Measurements from ENCODE around the gene ANKRD63. TPM values are rescaled to one million over a fixed set of nuclear protein-coding genes. Genes with fewer than 3 reads are reported as not detected.

ANKRD63 gene
- polyA plus RNA-seq, 3 donors, result not detected

GRCh38 chr15:40277471-40277870 is 5.4 kb downstream of the ANKRD63 start:
- peak overlapping the region; percentile 64 for H3K4me2 ChIP-seq (replicated peaks; ENCODE audit: extremely low read depth, low read length, poor library complexity, severe bottlenecking)
- TF ChIP-seq CTCF (IDR thresholded peaks at IDR 0.05), result no peak
- peak; percentile 42 to 78 (median 71) for DNase-seq
- H3K4me1 ChIP-seq (ENCODE audit: control insufficient read depth in 1 of 2, insufficient read depth in 2 of 2, low read length in 2 of 2), result peaks cover 52 to 66% of the 10 kb centered on the region in 2 donors
- no peaks in the 10 kb centered on the region for H4K20me1 ChIP-seq (ENCODE audit: insufficient read depth, low read length)
- H3K27me3 ChIP-seq (ENCODE audit: control insufficient read depth in 2 of 2, insufficient read depth in 2 of 2, low read length in 2 of 2), result peaks cover 9 to 18% of the 10 kb centered on the region in 2 donors
- Mint-ChIP-seq H3K27me3 (ENCODE audit: low read depth in 3 of 3) (peaks cover 23 to 37% (median 36%) of the 10 kb centered on the region in 3 donors), H3K27ac (peak overlapping the region in 3 of 7 donors; percentile 21 to 82 (median 65)), H3K9me3 (peaks cover 0 to 5% (median 0%) of the 10 kb centered on the region in 7 donors), H3K36me3 (peaks cover 0 to 1% of the 10 kb centered on the region in 2 donors), H3K4me1 (peaks cover 44% of the 10 kb centered on the region), H3K4me3 (peak overlapping the region; percentile 66 to 87)
- no peaks in the 10 kb centered on the region for H3K79me2 ChIP-seq (ENCODE audit: insufficient read depth, low read length)
- H3K36me3 ChIP-seq (replicated peaks in 1 of 2; ENCODE audit: control insufficient read depth in 1 of 2, insufficient read depth in 2 of 2, low read length in 2 of 2), result no peaks in the 10 kb centered on the region
- H3K9ac ChIP-seq (ENCODE audit: insufficient read depth, low read length, poor library complexity, severe bottlenecking), result peak overlapping the region; percentile 13
- H2AFZ ChIP-seq (ENCODE audit: insufficient read depth, low read depth, low read length, poor library complexity, severe bottlenecking), result peak overlapping the region; percentile 36
- 10% methylated on average over 2 of the region's 16 CpGs for WGBS (ENCODE audit: insufficient coverage)
- no peaks in the 10 kb centered on the region for H3K9me3 ChIP-seq (replicated peaks in 1 of 2; ENCODE audit: control insufficient read depth in 1 of 2, insufficient read depth in 1 of 2, low read length in 2 of 2)
- no peak overlapping the region for H3K27ac ChIP-seq (ENCODE audit: low read depth in 1 of 2, low read length in 2 of 2)
- intact Hi-C loops (cut with micrococcal nuclease), result loop anchor here (5.0 to 10.0 kb wide), 5 partner anchors 35 to 493 kb away; partner anchors contain the start of gene FSIP1 (in 1 of the 2)
- H3K4me3 ChIP-seq (replicated peaks in 1 of 3; ENCODE audit: low read depth in 2 of 3, low read length in 3 of 3), result peak overlapping the region in 2 of 3 experiments; percentile 11 to 60

GRCh38 chr15:40276927-40277326 is 5.9 kb downstream of the ANKRD63 start:
- Histone ChIP-seq H3K27ac (ENCODE audit: low read depth in 1 of 2, low read length in 2 of 2) (no peak overlapping the region), H3K4me1 (ENCODE audit: control insufficient read depth in 1 of 2, insufficient read depth in 2 of 2, low read length in 2 of 2) (peaks cover 52 to 61% of the 10 kb centered on the region in 2 donors), H3K9ac (ENCODE audit: insufficient read depth, low read length, poor library complexity, severe bottlenecking) (no peak overlapping the region), H3K4me3 (replicated peaks in 1 of 3; ENCODE audit: low read depth in 2 of 3, low read length in 3 of 3) (peak overlapping the region in 1 of 3 experiments; percentile 60), H3K4me2 (replicated peaks; ENCODE audit: extremely low read depth, low read length, poor library complexity, severe bottlenecking) (peak overlapping the region; percentile 64), H3K79me2 (ENCODE audit: insufficient read depth, low read length) (no peaks in the 10 kb centered on the region), H3K9me3 (replicated peaks in 1 of 2; ENCODE audit: control insufficient read depth in 1 of 2, insufficient read depth in 1 of 2, low read length in 2 of 2) (no peaks in the 10 kb centered on the region), H2AFZ (ENCODE audit: insufficient read depth, low read depth, low read length, poor library complexity, severe bottlenecking) (peak overlapping the region; percentile 36), H3K27me3 (ENCODE audit: control insufficient read depth in 2 of 2, insufficient read depth in 2 of 2, low read length in 2 of 2) (peaks cover 9 to 18% of the 10 kb centered on the region in 2 donors), H3K36me3 (replicated peaks in 1 of 2; ENCODE audit: control insufficient read depth in 1 of 2, insufficient read depth in 2 of 2, low read length in 2 of 2) (no peaks in the 10 kb centered on the region), H4K20me1 (ENCODE audit: insufficient read depth, low read length) (no peaks in the 10 kb centered on the region)
- TF ChIP-seq CTCF (IDR thresholded peaks at IDR 0.05), result no peak
- H3K27me3 Mint-ChIP-seq (ENCODE audit: low read depth in 3 of 3), result peaks cover 23 to 37% (median 32%) of the 10 kb centered on the region in 3 donors
- H3K4me1 Mint-ChIP-seq, result peaks cover 44% of the 10 kb centered on the region
- DNase-seq, result no peak
- intact Hi-C loops (cut with micrococcal nuclease), result loop anchor here (5.0 to 10.0 kb wide), 5 partner anchors 35 to 492 kb away; partner anchors contain the start of gene FSIP1 (in 1 of the 2)
- no peak overlapping the region for H3K27ac Mint-ChIP-seq
- H3K4me3 Mint-ChIP-seq, result peak overlapping the region in 1 of 2 donors; percentile 15
- 56% methylated on average over 2 of the region's 4 CpGs for WGBS (ENCODE audit: insufficient coverage)
- H3K36me3 Mint-ChIP-seq, result peaks cover 0 to 1% of the 10 kb centered on the region in 2 donors
- peaks cover 0 to 5% (median 0%) of the 10 kb centered on the region in 7 donors for H3K9me3 Mint-ChIP-seq

Measured in CD14-positive monocyte (primary cell).